ENCODE measurements around the gene DNAJB13.

The DNAJB13 gene

GRCh38 chr11:73946798-73947458, 3.9 kb upstream of the DNAJB13 start:
- CTCF ChIA-PET: interaction anchor here (1.2 to 4.2 kb wide), 2 partner anchors 13 to 17 kb away, joined by 3 to 15 read pairs; no protein-coding TSS in a partner anchor
- TF ChIP-seq CTCF (IDR thresholded peaks at IDR 0.05; ENCODE audit: control extremely low read depth, extremely low read depth, low read depth, missing control alignments): no peak
- DNase-seq (ENCODE audit: extremely low spot score): no peak
- POLR2A ChIA-PET: interaction anchor here (0.6 kb wide), 1 partner anchor 36 kb away, joined by 5 read pairs; the partner anchor contains the start of gene UCP2

DNA sequence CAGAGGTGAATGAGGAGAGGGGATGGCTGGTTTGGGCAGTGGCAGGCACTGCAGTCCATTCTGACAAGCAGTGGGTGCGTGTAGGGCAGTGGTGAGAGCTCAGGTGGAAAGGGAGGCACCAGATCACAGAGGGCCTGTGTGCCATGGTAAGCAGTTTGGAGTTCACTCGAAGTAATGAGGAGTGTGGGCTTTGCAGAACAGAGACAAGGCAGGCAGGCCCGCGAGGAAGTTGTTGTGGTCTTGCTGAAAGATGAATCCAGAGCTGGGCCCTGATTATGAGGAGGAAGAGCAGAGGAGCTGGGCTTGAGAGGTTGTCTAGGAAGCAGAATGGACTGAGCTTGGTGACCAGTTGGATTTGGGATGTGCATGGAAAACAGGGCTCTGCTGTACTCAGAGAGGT, 1.6 kb upstream of the DNAJB13 start:
- ChIA-PET CTCF (interaction anchor here (4.2 kb wide), 1 partner anchor 15 kb away, joined by 15 read pairs; no protein-coding TSS in a partner anchor), POLR2A (no interaction called here)
- TF ChIP-seq CTCF (IDR thresholded peaks at IDR 0.05; ENCODE audit: control extremely low read depth, extremely low read depth, low read depth, missing control alignments): no peak
- DNase-seq (ENCODE audit: extremely low spot score): no peak

DNA sequence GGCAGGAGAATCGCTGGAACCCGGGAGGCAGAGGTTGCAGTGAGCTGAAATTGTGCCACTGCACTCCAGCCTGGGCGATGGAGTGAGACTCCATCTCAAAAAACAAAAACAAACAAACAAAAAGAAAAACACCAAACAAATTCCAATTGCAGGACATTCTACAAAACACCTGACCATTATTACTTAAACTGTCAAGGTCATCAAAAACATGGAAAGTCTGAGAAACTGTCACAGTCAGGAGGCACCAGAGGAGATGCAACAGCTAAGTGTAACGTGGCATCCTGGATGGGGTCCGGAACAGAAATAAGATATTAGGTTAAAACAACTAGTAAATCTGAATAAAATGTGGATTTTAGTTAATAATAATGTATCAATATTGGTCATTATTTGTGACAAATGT, 914 bp upstream of the DNAJB13 start:
- POLR2A ChIA-PET: no interaction called here
- TF ChIP-seq CTCF (IDR thresholded peaks at IDR 0.05; ENCODE audit: control extremely low read depth, extremely low read depth, low read depth, missing control alignments): no peak
- DNase-seq (ENCODE audit: extremely low spot score): no peak
- CTCF ChIA-PET: interaction anchor here (0.8 to 4.2 kb wide), 2 partner anchors 8 to 14 kb away, joined by 3 to 15 read pairs; no protein-coding TSS in a partner anchor

DNA sequence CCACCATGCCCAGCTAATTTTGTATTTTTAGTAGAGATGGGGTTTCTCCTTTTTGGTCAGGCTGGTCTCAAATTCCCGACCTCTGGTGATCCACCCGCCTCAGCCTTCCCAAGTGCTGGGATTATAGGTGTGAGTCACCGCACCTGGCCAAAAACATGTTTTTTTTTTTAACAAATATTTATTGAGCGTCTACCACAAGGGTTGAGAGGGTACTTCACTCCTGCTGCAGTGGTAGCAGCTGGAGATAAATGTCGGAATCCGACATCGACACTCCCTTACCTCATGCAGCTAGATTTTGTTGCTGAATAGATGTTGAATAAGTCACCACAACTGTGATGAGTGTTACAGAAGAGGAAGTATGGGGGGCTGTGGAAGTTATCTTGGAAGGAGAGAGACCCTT, 971 bp downstream of the DNAJB13 start:
- DNase-seq (ENCODE audit: extremely low spot score): no peak
- ChIA-PET POLR2A (no interaction called here), CTCF (interaction anchor here (1.0 kb wide), 1 partner anchor 19 kb away, joined by 3 read pairs; no protein-coding TSS in a partner anchor)
- no peak for TF ChIP-seq CTCF (IDR thresholded peaks at IDR 0.05; ENCODE audit: control extremely low read depth, extremely low read depth, low read depth, missing control alignments)

DNA sequence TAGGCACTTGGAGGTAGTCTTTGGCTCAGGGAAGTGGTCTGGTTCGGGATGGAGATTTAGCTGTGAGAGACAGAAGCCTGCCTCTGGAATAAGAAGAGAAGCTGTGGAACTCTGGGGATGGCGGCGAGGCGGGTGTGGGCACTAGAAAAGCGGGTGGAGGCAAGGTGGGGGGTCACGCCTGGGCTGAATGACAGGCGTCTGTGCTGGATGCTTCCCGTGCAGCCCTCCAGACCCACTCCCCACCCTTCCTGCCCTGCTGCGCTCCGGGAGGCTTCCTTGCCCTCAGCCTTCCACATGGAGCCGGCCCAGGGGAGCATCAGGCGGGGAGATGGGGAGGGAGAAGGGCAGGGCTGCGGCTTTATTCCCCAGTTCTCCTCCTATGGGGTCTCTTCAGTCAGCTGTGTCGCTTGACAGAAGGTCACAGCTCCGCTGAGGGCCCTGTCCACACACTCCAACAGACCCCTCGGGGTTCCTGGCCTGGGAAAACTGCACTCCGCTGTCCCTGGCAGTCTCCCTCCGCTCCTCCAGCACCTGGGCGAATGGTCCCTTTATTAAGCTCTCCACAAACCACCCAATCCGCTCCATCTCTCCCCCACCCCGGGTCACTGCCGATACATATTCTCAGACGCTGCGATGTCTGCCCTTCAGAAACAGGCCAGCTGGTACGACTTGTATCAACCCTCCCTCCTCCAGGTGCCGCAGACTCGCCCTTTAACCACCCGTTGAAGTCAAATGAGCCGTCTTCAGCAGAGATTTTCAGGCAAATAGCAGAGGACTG, 6.2 kb downstream of the DNAJB13 start:
- ChIA-PET POLR2A (no interaction called here), CTCF (interaction anchor here (0.9 to 1.2 kb wide), 3 partner anchors 8 to 493 kb away, joined by 3 to 5 read pairs (median 4); no protein-coding TSS in a partner anchor)
- TF ChIP-seq CTCF (IDR thresholded peaks at IDR 0.05; ENCODE audit: control extremely low read depth, extremely low read depth, low read depth, missing control alignments): no peak
- no peak for DNase-seq (ENCODE audit: extremely low spot score)

DNA sequence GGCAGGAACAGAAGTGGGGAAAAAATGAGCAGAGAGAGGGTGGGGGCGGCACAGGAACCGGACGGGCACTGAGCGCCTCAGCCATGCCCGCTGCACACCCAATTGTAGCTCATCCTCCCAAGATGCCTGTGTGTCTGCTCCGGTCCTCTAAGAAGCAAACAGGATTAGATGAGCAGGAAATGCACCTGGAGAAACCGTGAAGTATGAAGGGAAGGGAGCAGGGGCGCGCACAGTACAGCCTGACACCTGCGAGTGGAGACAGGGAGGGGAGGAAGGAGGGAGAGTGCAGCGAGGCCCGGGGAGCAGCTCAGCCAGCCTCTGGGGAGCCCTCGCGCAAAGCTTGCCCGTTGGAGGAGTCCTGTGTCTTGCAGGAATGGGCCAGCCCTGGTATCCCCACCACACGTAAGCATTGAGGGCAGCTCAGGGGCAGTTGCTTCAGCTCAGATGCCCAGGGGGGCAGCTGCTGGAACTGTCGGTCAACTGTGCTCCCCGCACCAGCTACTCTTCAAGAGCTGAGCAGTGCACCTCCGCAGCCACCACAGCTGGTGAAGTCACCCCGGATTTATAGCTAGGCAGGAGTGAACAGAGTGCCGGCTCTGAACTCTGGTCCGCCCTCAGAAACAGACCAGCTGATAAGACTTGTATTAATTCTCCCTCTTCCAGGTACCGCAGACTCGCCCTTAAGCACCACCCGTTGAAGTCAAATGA, 7.0 kb downstream of the DNAJB13 start:
- ChIA-PET POLR2A (no interaction called here), CTCF (interaction anchor here (0.9 to 1.2 kb wide), 3 partner anchors 8 to 492 kb away, joined by 3 to 5 read pairs (median 3); no protein-coding TSS in a partner anchor)
- no peak for TF ChIP-seq CTCF (IDR thresholded peaks at IDR 0.05; ENCODE audit: control extremely low read depth, extremely low read depth, low read depth, missing control alignments)
- DNase-seq (ENCODE audit: extremely low spot score): no peak
